ENCODE measurements around the gene IPO4.

IPO4 gene

DNA sequence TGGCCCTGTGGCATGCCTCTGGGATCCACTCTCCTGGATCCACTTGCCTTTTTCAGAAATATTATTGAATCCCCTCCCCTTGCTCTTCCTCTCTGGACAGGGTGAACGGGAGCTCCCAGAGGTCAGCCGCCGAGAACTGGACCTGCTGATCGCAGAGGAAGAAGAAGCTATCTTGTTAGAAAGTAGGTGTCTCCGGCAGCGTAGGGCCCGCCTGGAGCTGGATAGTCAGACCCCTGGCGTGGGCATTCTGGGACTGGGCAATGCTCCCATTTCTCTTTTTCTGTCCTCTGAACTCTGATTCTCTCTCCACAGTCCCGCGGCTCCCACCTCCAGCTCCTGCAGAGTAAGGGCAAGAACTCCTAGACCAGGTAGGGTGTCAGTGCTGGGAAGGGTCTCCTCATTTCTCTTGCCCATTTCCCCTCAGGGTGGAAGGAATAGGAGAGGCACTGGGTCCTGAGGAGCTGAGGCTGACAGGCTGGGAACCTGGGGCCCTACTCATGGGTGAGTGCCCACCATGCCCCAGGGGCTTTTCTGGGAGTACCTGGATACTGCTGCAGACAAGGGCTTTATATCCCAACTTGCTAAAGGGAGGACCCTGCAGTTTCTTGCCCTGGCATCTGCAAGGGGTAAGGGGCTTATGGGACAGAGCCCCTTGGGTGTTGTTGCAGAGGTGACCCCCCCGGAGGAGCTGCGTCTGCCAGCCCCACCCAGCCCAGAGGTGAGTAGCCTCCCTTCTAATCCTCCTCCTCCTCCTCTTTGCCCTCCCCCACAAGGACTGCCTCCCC lies 11.4 kb downstream of the IPO4 start:
- Histone ChIP-seq H3K27me3 (ENCODE audit: control insufficient read depth, insufficient read depth, low read length) (no peaks in the 10 kb centered on the region), H3K27ac (no peak overlapping the region), H3K36me3 (ENCODE audit: control insufficient read depth, insufficient read depth, low read length) (no peaks in the 10 kb centered on the region), H3K4me2 (ENCODE audit: low read length) (no peak overlapping the region), H3K9me3 (ENCODE audit: control insufficient read depth, low read length) (no peaks in the 10 kb centered on the region), H3K4me1 (no peaks in the 10 kb centered on the region), H3K79me2 (no peaks in the 10 kb centered on the region), H3K9ac (no peak overlapping the region), H2AFZ (no peak overlapping the region), H3K4me3 (ENCODE audit: low read depth, low read length) (no peak overlapping the region)
- TF ChIP-seq, protein P1, sequence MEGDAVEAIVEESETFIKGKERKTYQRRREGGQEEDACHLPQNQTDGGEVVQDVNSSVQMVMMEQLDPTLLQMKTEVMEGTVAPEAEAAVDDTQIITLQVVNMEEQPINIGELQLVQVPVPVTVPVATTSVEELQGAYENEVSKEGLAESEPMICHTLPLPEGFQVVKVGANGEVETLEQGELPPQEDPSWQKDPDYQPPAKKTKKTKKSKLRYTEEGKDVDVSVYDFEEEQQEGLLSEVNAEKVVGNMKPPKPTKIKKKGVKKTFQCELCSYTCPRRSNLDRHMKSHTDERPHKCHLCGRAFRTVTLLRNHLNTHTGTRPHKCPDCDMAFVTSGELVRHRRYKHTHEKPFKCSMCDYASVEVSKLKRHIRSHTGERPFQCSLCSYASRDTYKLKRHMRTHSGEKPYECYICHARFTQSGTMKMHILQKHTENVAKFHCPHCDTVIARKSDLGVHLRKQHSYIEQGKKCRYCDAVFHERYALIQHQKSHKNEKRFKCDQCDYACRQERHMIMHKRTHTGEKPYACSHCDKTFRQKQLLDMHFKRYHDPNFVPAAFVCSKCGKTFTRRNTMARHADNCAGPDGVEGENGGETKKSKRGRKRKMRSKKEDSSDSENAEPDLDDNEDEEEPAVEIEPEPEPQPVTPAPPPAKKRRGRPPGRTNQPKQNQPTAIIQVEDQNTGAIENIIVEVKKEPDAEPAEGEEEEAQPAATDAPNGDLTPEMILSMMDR (IDR thresholded peaks at IDR 0.05): no peak

DNA sequence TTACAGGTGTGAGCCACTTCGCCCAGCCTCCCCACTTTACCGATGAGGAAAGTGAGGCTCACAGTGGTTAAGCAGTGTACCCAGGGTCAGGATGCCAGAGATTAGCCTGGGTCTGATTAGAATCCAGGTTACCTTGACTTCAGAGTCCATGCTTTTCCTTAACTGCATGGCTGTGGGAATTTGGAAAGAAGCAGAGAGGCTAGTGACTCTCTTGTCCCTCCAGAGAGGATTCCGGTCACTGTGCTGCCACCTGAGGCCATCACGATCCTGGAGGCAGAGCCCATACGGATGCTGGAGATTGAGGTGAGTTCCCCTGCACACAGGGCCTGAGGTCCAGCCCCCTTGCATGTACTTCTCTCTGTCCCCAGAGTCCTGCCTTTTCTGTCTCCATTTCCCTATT lies 12.0 kb downstream of the IPO4 start:
- Histone ChIP-seq H3K4me1 (no peaks in the 10 kb centered on the region), H2AFZ (no peak overlapping the region), H3K27me3 (ENCODE audit: control insufficient read depth, insufficient read depth, low read length) (no peaks in the 10 kb centered on the region), H3K9me3 (ENCODE audit: control insufficient read depth, low read length) (no peaks in the 10 kb centered on the region), H3K27ac (no peak overlapping the region), H3K36me3 (ENCODE audit: control insufficient read depth, insufficient read depth, low read length) (no peaks in the 10 kb centered on the region), H3K4me3 (ENCODE audit: low read depth, low read length) (no peak overlapping the region), H3K9ac (no peak overlapping the region), H3K79me2 (no peaks in the 10 kb centered on the region), H3K4me2 (ENCODE audit: low read length) (no peak overlapping the region)
- TF ChIP-seq, protein P1 (IDR thresholded peaks at IDR 0.05): no peak

DNA sequence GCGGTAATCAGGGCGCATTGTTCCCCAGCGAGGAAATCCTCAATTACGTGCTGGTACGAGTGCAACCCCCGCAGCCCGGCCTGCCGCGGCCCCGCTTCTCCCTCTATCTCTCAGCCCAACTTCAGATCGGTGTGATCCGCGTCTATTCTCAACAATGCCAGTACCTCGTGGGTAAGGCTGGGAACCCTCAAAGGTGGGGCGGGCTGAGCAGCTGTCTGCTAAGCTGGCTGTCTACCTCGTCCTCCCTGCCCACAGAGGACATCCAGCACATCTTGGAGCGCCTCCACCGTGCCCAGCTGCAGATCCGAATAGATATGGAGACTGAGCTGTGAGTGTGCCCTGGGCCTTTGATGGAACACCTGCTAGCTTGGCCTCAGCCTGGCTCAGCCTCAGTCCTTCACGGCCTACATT lies 15.7 kb downstream of the IPO4 start:
- Histone ChIP-seq H3K27me3 (ENCODE audit: control insufficient read depth, insufficient read depth, low read length) (no peaks in the 10 kb centered on the region), H3K9ac (no peak overlapping the region), H3K4me2 (ENCODE audit: low read length) (no peak overlapping the region), H3K36me3 (ENCODE audit: control insufficient read depth, insufficient read depth, low read length) (no peaks in the 10 kb centered on the region), H3K4me1 (no peaks in the 10 kb centered on the region), H2AFZ (no peak overlapping the region), H3K9me3 (ENCODE audit: control insufficient read depth, low read length) (no peaks in the 10 kb centered on the region), H3K79me2 (no peaks in the 10 kb centered on the region), H3K27ac (no peak overlapping the region), H3K4me3 (ENCODE audit: low read depth, low read length) (no peak overlapping the region)
- TF ChIP-seq, protein P1 (IDR thresholded peaks at IDR 0.05): no peak

DNA sequence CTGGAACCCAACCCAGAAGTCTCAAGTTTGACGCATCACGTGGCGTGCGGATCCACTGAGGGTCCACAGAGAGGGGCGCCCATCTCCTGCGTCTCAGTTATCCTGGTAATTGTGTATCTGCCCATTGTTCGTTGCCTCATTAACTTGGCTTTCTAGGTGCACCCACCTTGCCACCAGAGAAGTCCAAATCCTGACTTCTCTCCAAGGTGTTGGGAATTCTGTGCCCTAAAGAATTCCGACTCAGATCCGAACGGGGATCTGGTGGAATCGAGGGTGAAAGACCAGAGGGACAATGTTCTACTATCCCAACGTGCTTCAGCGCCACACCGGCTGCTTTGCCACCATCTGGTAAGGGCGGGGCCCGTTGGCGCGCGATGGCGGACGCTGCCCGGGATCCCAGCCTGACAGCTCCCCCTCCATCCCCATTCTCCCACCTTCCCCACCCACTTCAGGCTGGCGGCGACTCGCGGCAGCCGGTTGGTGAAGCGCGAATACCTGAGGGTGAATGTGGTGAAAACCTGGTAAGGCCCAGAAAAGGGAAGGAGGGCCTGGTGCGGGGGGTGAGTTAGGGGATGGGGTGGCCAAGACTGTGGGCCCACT lies 16.3 kb downstream of the IPO4 start:
- H2AFZ ChIP-seq: no peak overlapping the region
- H3K9me3 ChIP-seq (ENCODE audit: control insufficient read depth, low read length): no peaks in the 10 kb centered on the region
- H3K9ac ChIP-seq: no peak overlapping the region
- H3K4me2 ChIP-seq (ENCODE audit: low read length): no peak overlapping the region
- H3K4me1 ChIP-seq: no peaks in the 10 kb centered on the region
- H3K27ac ChIP-seq: no peak overlapping the region
- H3K36me3 ChIP-seq (ENCODE audit: control insufficient read depth, insufficient read depth, low read length): no peaks in the 10 kb centered on the region
- H3K79me2 ChIP-seq: no peaks in the 10 kb centered on the region
- TF ChIP-seq, protein P1 (IDR thresholded peaks at IDR 0.05): no peak
- no peak overlapping the region for H3K4me3 ChIP-seq (ENCODE audit: low read depth, low read length)
- H3K27me3 ChIP-seq (ENCODE audit: control insufficient read depth, insufficient read depth, low read length): no peaks in the 10 kb centered on the region

Data from parathyroid adenoma (tissue), 2 donors.